Epithelial cell of esophagus (primary cell): Measurements from ENCODE around the gene SLC39A2.
"Not testable (repeated sequence)": the region's sequence is repeated elsewhere in the genome, so short reads cannot be mapped to it uniquely, and the experiment has no call there.

ENCODE experiments used
- DNase-seq: peaks from one replicate; pipeline ENCODE4 v3.0.0; 2010; ENCODE audit warnings: low read depth
- H3K4me3 ChIP-seq: 2 replicates; pipeline ENCODE4 v1.5.1; 2011; ENCODE audit warnings: mild to moderate bottlenecking, low read length, control low read depth
- CTCF ChIP-seq: IDR thresholded peaks from 2 replicates; pipeline ENCODE4 v1.5.1; 2011; ENCODE audit warnings: low read depth, mild to moderate bottlenecking, low read length, control low read depth, inconsistent platforms; ENCODE audit not compliant: insufficient read depth; ENCODE audit errors: missing control alignments

SLC39A2 gene

GRCh38 chr14:21040370-21040925 lies 41.4 kb downstream of the SLC39A2 start:
- TF ChIP-seq CTCF: no peak
- DNase-seq: no peak
- no peak overlapping the region for H3K4me3 ChIP-seq

- not testable (repeated sequence) for DNase-seq, H3K4me3 ChIP-seq
Measured at GRCh38 chr14:21040941-21041340, 41.8 kb downstream of the SLC39A2 start.

- TF ChIP-seq CTCF: no peak
- H3K4me3 ChIP-seq: peak within 1 kb of the TSS; percentile 21
- peak; percentile 98 for DNase-seq
Measured at GRCh38 chr14:21041676-21042433, 42.8 kb downstream of the SLC39A2 start, which contains the start of gene RNASE7. Gene RNASE7 (plus strand): TSS chr14:21042362. CDS start chr14:21042993, 631 bp downstream.

DNA sequence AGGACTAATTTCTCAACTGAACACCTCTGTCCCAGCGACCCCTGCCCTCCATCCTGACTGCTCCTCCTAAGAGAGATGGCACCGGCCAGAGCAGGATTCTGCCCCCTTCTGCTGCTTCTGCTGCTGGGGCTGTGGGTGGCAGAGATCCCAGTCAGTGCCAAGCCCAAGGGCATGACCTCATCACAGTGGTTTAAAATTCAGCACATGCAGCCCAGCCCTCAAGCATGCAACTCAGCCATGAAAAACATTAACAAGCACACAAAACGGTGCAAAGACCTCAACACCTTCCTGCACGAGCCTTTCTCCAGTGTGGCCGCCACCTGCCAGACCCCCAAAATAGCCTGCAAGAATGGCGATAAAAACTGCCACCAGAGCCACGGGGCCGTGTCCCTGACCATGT lies 43.8 kb downstream of the SLC39A2 start:
- no peak overlapping the region for H3K4me3 ChIP-seq
- no peak for DNase-seq
- TF ChIP-seq CTCF: no peak

GRCh38 chr14:21043387-21043973 lies 44.4 kb downstream of the SLC39A2 start:
- H3K4me3 ChIP-seq: no peak overlapping the region
- TF ChIP-seq CTCF: no peak

DNA sequence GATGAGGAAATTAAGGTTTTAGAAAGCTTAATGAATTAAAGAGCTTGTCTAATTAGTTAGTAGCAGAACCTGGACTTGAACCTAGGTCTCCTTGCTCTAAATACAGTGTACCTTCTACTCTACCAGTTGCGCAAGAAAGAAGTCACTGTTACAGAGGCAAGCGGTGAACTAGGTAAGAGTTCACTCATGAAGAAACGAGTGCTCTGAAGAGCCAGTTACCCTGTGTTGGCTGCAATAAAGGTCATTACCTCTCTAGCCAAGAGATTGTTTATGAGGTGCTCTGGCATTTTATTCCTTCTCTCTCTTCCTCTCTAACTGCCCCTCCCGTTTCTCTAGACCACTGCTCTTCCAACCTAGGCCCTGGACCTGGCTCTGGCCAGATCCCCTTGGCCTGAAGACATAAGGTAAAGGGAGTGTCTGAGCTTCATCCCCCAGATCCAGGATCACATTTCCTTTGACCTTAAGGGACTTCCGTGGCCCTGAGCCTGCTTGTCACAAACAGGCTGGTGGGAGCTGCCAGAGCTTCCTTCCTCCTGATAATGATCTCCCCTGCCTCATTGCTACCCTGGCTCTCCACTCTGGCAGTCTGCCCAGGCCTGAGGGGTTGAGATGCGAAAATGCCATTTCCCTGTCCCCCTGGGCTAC lies 45.0 kb downstream of the SLC39A2 start:
- DNase-seq: no peak
- H3K4me3 ChIP-seq: no peak overlapping the region
- no peak for TF ChIP-seq CTCF

More at GRCh38 chr14:21043387-21043973, 44.4 kb downstream of the SLC39A2 start:
- no peak for DNase-seq

GRCh38 chr14:21047378-21047781 lies 48.3 kb downstream of the SLC39A2 start:
- no peak for DNase-seq
- TF ChIP-seq CTCF: no peak

More at GRCh38 chr14:21047378-21047781, 48.3 kb downstream of the SLC39A2 start:
- no peak overlapping the region for H3K4me3 ChIP-seq
